GM12878 (cell line): ENCODE data around the gene KCNN3. TPM values are rescaled to one million over a fixed set of nuclear protein-coding genes. Genes with fewer than 3 reads are reported as not detected.
A peak's percentile ranks its signal among the peaks of the same experiment; 100 is the strongest.

ENCODE experiments used
- ATAC-seq: fragments of 200-7000 bp; cut with Tn5 transposase; 3 replicates; pipeline ENCODE4 v1.9.1; 2020; ENCODE audit warnings: mild to moderate bottlenecking, moderate library complexity
- Bru-seq: library from RNA; stranded (reverse); fragments of 400-500 nt; gene quantifications from one replicate; lab custom pipeline; 2021; lab: Mats Ljungman, UMichigan
- BruChase-seq, 2 experiments: library from RNA; stranded (reverse); fragments of 400-500 nt; gene quantifications; one replicate each; lab custom pipeline; 2021; lab: Mats Ljungman, UMichigan
- BruUV-seq: library from RNA; stranded (reverse); fragments of 400-500 nt; replicated peaks from 2 replicates; lab custom pipeline; 2021; lab: Mats Ljungman, UMichigan
- CTCF ChIA-PET: fragments of 300-600 bp; sonication (Branson Sonifier 250); formaldehyde crosslinking; extraction: SDS; loops from one replicate; lab custom pipeline; 2021; ENCODE audit warnings: inconsistent platforms; lab: Yijun Ruan, JAX
- POLR2A ChIA-PET: fragments of 350-600 bp; formaldehyde crosslinking; extraction: SDS; loops from one replicate; lab custom pipeline; 2021; ENCODE audit warnings: inconsistent platforms; lab: Charles Lee
- RAD21 ChIA-PET: fragments of 300-600 bp; sonication (Branson Sonifier 250); formaldehyde crosslinking; loops from one replicate; lab custom pipeline; 2023; ENCODE audit warnings: antibody characterized with exemption; ENCODE audit not compliant: unreplicated experiment; lab: Charles Lee
- SMC1A ChIA-PET: fragments of 300-600 bp; sonication (Branson Sonifier 250); formaldehyde crosslinking; loops from one replicate; lab custom pipeline; 2023; ENCODE audit not compliant: unreplicated experiment, uncharacterized antibody; lab: Charles Lee
- DNase-seq: peaks from one replicate; pipeline ENCODE4 v3.0.0-alpha.2; 2011; ENCODE audit warnings: low read depth, low spot score
- FAIRE-seq: peaks from 3 replicates; lab custom pipeline; 2011; peaks lifted over from hg19 to GRCh38; lab: Jason Lieb, UNC
- H2AFZ ChIP-seq: 2 replicates; pipeline ENCODE4 v1.6.0; 2011; ENCODE audit warnings: low read depth, low read length, control low read depth; ENCODE audit not compliant: control insufficient read depth
- H3K27ac ChIP-seq: 2 replicates; pipeline ENCODE4 v1.5.1; 2011; ENCODE audit warnings: control low read depth; ENCODE audit not compliant: control insufficient read depth, insufficient read depth
- H3K27me3 ChIP-seq, 2 experiments: replicated peaks in 1 of 2; 2 replicates each; pipeline versions ENCODE4 v1.6.0 to v1.6.1; 2011; ENCODE audit warnings: low read length in 1 of 2; ENCODE audit not compliant: control insufficient read depth in 2 of 2, insufficient read depth in 2 of 2
- H3K36me3 ChIP-seq, 2 experiments: 2 replicates each; pipeline ENCODE4 v1.5.1; 2011; ENCODE audit warnings: low read length in 1 of 2; ENCODE audit not compliant: control insufficient read depth in 2 of 2, insufficient read depth in 2 of 2
- H3K4me1 ChIP-seq: 2 replicates; pipeline ENCODE4 v1.6.1; 2011; ENCODE audit warnings: mild to moderate bottlenecking, low read length, moderate library complexity, mixed read lengths; ENCODE audit not compliant: control insufficient read depth, insufficient read depth
- H3K4me2 ChIP-seq: 2 replicates; pipeline ENCODE4 v1.6.0; 2011; ENCODE audit warnings: control low read depth; ENCODE audit not compliant: control insufficient read depth, insufficient read depth
- H3K4me3 ChIP-seq: fragments of 200-600 bp; sonication (generic); 2 replicates; pipeline ENCODE4 v1.5.1; 2016
- H3K79me2 ChIP-seq: 2 replicates; pipeline ENCODE4 v1.6.0; 2011; ENCODE audit warnings: low read length; ENCODE audit not compliant: control insufficient read depth, insufficient read depth
- H3K9ac ChIP-seq: 2 replicates; pipeline ENCODE4 v1.8.0; 2011; ENCODE audit warnings: low read length, control low read depth, mixed read lengths; ENCODE audit not compliant: control insufficient read depth, insufficient read depth
- H3K9me3 ChIP-seq: replicated peaks from 3 replicates; pipeline ENCODE4 v1.5.1; 2011; ENCODE audit warnings: mild to moderate bottlenecking, low read length; ENCODE audit not compliant: control insufficient read depth, insufficient read depth
- H4K20me1 ChIP-seq: 2 replicates; pipeline ENCODE4 v1.6.0; 2011; ENCODE audit not compliant: control insufficient read depth, insufficient read depth
- CREM ChIP-seq: IDR thresholded peaks from 2 replicates; pipeline ENCODE4 v1.6.1; 2014; ENCODE audit warnings: antibody characterized with exemption, low read depth
- EGR1 ChIP-seq, 2 experiments: IDR thresholded peaks; 1 replicate in 1 of 2; 2 replicates in 1 of 2; pipeline ENCODE4 v1.6.1; 2011 to 2012; ENCODE audit warnings: low read depth in 2 of 2, low read length in 2 of 2, borderline replicate concordance in 1 of 2, mild to moderate bottlenecking in 1 of 2, moderate library complexity in 1 of 2
- POU2F2 ChIP-seq: IDR thresholded peaks from 3 replicates; pipeline ENCODE4 v1.6.1; 2011; ENCODE audit warnings: low read depth, mild to moderate bottlenecking, low read length, borderline replicate concordance
- SREBF1 ChIP-seq: IDR thresholded peaks from 2 replicates; pipeline ENCODE4 v1.6.1; 2012; ENCODE audit warnings: mild to moderate bottlenecking, low read length
- SUPT20H ChIP-seq: IDR thresholded peaks from 2 replicates; pipeline ENCODE4 v1.6.1; 2011; ENCODE audit warnings: low read depth, mild to moderate bottlenecking, low read length, moderate library complexity, borderline replicate concordance; ENCODE audit not compliant: control insufficient read depth
- WGBS: methylation state at CpG from one replicate; pipeline ENCODE4 v1.1.6; 2016; ENCODE audit warnings: low lambda C conversion rate; ENCODE audit not compliant: insufficient replicate concordance, insufficient coverage; ENCODE audit errors: missing lambda C conversion rate; 5-methylcytosine and 5-hydroxymethylcytosine counted together
- in situ Hi-C: fragments of 300-500 bp; cut with MboI; formaldehyde crosslinking; loops from 9 replicates; pipeline ENCODE4 v1.14.3; 2018; ENCODE audit warnings: mixed read lengths
- intact Hi-C: fragments of 100-400 bp; cut with micrococcal nuclease; formaldehyde crosslinking; loops from one replicate; pipeline ENCODE4 v1.14.2; 2022; ENCODE audit not compliant: unreplicated experiment
- long read RNA-seq, 2 experiments: library from polyadenylated mRNA; unstranded; transcript quantifications; one replicate each; pipeline ENCODE4 v2.0.0, GENCODE V29; 2019 to 2020
- polyA minus RNA-seq, 3 experiments: library from RNA; depleted of rRNA, polyadenylated mRNA; stranded (reverse); fragments of >200 nt; gene quantifications; 2 replicates each; pipeline ENCODE4 v1.2.3, GENCODE V29; 2011
- polyA plus RNA-seq, 11 experiments: library from polyadenylated mRNA; depleted of rRNA in 4 of 11; unstranded in 6 of 11; stranded (reverse) in 5 of 11; fragments of >200 nt; fragmentation: Nextera tagmentation in 4 of 11; fragmentation: Illumina TruSeq in 1 of 11; extraction: Ambion mirVana in 4 of 11; extraction: Trizol in 1 of 11; gene quantifications; 1 replicate in 1 of 11; 2 replicates in 10 of 11; pipeline versions ENCODE4 v1.2.1 to v1.2.3, GENCODE V29; 2011 to 2016; ENCODE audit warnings: inconsistent platforms in 2 of 11, missing spikeins in 2 of 11, low read depth in 1 of 11
- total RNA-seq, 4 experiments: library from RNA; depleted of rRNA in 3 of 4; stranded (reverse); fragments of >200 nt in 3 of 4; fragmentation: Illumina TruSeq in 1 of 4; extraction: Trizol in 1 of 4; gene quantifications; 2 replicates each; pipeline versions ENCODE4 v1.2.1 to v1.2.3, GENCODE V29; 2013 to 2021
- TF ChIP-seq, protein P1 (sequence below): fragments of 450-650 bp; IDR thresholded peaks from 2 replicates; pipeline ENCODE4 v1.6.1; 2017; ENCODE audit warnings: mild to moderate bottlenecking, moderate library complexity
- TF ChIP-seq, protein P2 (sequence below): fragments of 450-650 bp; IDR thresholded peaks from 2 replicates; pipeline ENCODE4 v1.6.1; 2016; ENCODE audit warnings: mild to moderate bottlenecking
- TF ChIP-seq, protein P3 (sequence below): fragments of 450-650 bp; IDR thresholded peaks from 2 replicates; pipeline ENCODE4 v1.6.1; 2017; ENCODE audit warnings: mild to moderate bottlenecking, moderate library complexity

KCNN3 gene
- total RNA-seq (2013; cell fraction: nucleolus; rRNA removed), result 53.8 and 54.8 TPM in 2 replicates
- total RNA-seq (2014; rRNA removed) (13.2 and 15.8 TPM in 2 replicates), total RNA-seq (2014; rRNA removed; fragmentation: Illumina TruSeq; extraction: Trizol) (9.9 and 11.8 TPM in 2 replicates), total RNA-seq (2021) (15.3 and 17.3 TPM in 2 replicates), polyA plus RNA-seq (2011; rRNA removed) (13.5 and 17.4 TPM in 2 replicates), polyA plus RNA-seq (2014; fragmentation: Illumina TruSeq; extraction: Trizol) (10.9 and 14.1 TPM in 2 replicates), polyA plus RNA-seq (2014; fragmentation: Nextera tagmentation; extraction: Ambion mirVana) (1 to 10 TPM; 3.5 to 6.4 TPM), polyA plus RNA-seq (2014; rRNA removed) (13.6 and 13.8 TPM in 2 replicates), polyA plus RNA-seq (2016; fragmentation: Nextera tagmentation; extraction: Ambion mirVana) (10 to 100 TPM; 25.8 to 26.4 TPM), polyA minus RNA-seq (2011; rRNA and poly(A)+ RNA removed) (59.0 and 61.8 TPM in 2 replicates), Bru-seq, nascent RNA (percentile 80 among the genes with signal in this experiment), BruChase-seq, experiment 1, labeled RNA remaining after a 6-hour chase (percentile 80 among the genes with signal in this experiment), BruChase-seq, experiment 2, labeled RNA remaining after a 2-hour chase (percentile 75 among the genes with signal in this experiment)
- polyA plus RNA-seq (2011; ENCODE audit: low read depth), result 9.5 TPM
- polyA plus RNA-seq (2011; cell fraction: cytosol; rRNA removed), result 24.6 and 29.9 TPM in 2 replicates
- 21.5 and 27.0 TPM in 2 replicates for polyA plus RNA-seq (2011; cell fraction: nucleus; rRNA removed)
- 13.6 and 19.7 TPM in 2 replicates for polyA plus RNA-seq (2012)
- 11.6 and 12.3 TPM in 2 replicates for polyA minus RNA-seq (2011; cell fraction: cytosol; rRNA and poly(A)+ RNA removed)
- 16.3 and 26.8 TPM in 2 replicates for polyA minus RNA-seq (2011; cell fraction: nucleus; rRNA and poly(A)+ RNA removed)
- long read RNA-seq, experiment 1, full-length matches to known transcripts, result 8 of 15 reads
- long read RNA-seq, experiment 1, partial matches to known transcripts, result 2 of 15 reads
- long read RNA-seq, experiment 1, other reads (novel, unspliced or antisense), result 5 of 15 reads
- long read RNA-seq, experiment 2, transcript KCNN3-203 (8 exons, 1,962 nt), result major isoform, 12 of 55 reads
- long read RNA-seq, experiment 2, partial matches to known transcripts, result 5 of 55 reads
- long read RNA-seq, experiment 2, other reads (novel, unspliced or antisense), result 38 of 55 reads

GRCh38 chr1:154870115-154870571 is at the start of gene KCNN3:
Gene KCNN3 (minus strand): TSS chr1:154870281. CDS start chr1:154869964, 317 bp downstream.
- Histone ChIP-seq H2AFZ (peak within 1 kb of the TSS; percentile 70), H3K9ac (peak within 1 kb of the TSS; percentile 59), H3K9me3 (no peaks in the 10 kb centered on the region; the same call in 2 of the 3 replicates), H3K27ac (peak within 1 kb of the TSS; percentile 46), H4K20me1 (no peaks in the 10 kb centered on the region), H3K36me3 (no peaks in the 10 kb centered on the region), H3K79me2 (peaks cover 35% of the 10 kb centered on the region), H3K4me2 (peak within 1 kb of the TSS; percentile 99), H3K4me1 (peaks cover 58% of the 10 kb centered on the region), H3K27me3 (no peaks in the 10 kb centered on the region), H3K4me3 (peak within 1 kb of the TSS; percentile 88)
- peak; percentile 82 for DNase-seq
- intact Hi-C loops, result no loop called here
- ATAC-seq, result peak; percentile 89
- under 1% methylated on average over 17 of the region's 17 CpGs for WGBS
- POLR2A ChIA-PET, result interaction anchor here (0.7 to 11.9 kb wide), 15 partner anchors 8 to 261 kb away, joined by 3 to 204 read pairs (median 7); partner anchors contain the start of genes CKS1B, PBXIP1 and PMVK
- peak; percentile 98 for FAIRE-seq
- BruUV-seq, result no TSS peak
- CTCF ChIA-PET, result interaction anchor here (0.6 to 6.2 kb wide), 15 partner anchors 7 to 221 kb away, joined by 3 to 35 read pairs (median 6); no protein-coding TSS in a partner anchor
- SMC1A ChIA-PET, result interaction anchor here (0.7 to 7.8 kb wide), 20 partner anchors 8 to 310 kb away, joined by 3 to 101 read pairs (median 4); partner anchors contain the start of gene PMVK
- RAD21 ChIA-PET, result interaction anchor here (0.5 to 15.4 kb wide), 30 partner anchors 8 to 650 kb away, joined by 3 to 254 read pairs (median 4); partner anchors contain the start of genes CKS1B, PBXIP1 and UBAP2L
- in situ Hi-C loops, result no loop called here
- TF ChIP-seq SREBF1, result 0 out of 2 replicates have a peak, but pooled peaks have one; percentile 31
- TF ChIP-seq, protein P1, sequence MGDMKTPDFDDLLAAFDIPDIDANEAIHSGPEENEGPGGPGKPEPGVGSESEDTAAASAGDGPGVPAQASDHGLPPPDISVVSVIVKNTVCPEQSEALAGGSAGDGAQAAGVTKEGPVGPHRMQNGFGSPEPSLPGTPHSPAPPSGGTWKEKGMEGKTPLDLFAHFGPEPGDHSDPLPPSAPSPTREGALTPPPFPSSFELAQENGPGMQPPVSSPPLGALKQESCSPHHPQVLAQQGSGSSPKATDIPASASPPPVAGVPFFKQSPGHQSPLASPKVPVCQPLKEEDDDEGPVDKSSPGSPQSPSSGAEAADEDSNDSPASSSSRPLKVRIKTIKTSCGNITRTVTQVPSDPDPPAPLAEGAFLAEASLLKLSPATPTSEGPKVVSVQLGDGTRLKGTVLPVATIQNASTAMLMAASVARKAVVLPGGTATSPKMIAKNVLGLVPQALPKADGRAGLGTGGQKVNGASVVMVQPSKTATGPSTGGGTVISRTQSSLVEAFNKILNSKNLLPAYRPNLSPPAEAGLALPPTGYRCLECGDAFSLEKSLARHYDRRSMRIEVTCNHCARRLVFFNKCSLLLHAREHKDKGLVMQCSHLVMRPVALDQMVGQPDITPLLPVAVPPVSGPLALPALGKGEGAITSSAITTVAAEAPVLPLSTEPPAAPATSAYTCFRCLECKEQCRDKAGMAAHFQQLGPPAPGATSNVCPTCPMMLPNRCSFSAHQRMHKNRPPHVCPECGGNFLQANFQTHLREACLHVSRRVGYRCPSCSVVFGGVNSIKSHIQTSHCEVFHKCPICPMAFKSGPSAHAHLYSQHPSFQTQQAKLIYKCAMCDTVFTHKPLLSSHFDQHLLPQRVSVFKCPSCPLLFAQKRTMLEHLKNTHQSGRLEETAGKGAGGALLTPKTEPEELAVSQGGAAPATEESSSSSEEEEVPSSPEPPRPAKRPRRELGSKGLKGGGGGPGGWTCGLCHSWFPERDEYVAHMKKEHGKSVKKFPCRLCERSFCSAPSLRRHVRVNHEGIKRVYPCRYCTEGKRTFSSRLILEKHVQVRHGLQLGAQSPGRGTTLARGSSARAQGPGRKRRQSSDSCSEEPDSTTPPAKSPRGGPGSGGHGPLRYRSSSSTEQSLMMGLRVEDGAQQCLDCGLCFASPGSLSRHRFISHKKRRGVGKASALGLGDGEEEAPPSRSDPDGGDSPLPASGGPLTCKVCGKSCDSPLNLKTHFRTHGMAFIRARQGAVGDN, result no peak
- peak; percentile 70 for TF ChIP-seq CREM
- no peak for TF ChIP-seq EGR1 (IDR thresholded peaks at IDR 0.05; ENCODE audit: borderline replicate concordance in 1 of 2, low read depth in 2 of 2, low read length in 2 of 2)
- TF ChIP-seq, protein P2, sequence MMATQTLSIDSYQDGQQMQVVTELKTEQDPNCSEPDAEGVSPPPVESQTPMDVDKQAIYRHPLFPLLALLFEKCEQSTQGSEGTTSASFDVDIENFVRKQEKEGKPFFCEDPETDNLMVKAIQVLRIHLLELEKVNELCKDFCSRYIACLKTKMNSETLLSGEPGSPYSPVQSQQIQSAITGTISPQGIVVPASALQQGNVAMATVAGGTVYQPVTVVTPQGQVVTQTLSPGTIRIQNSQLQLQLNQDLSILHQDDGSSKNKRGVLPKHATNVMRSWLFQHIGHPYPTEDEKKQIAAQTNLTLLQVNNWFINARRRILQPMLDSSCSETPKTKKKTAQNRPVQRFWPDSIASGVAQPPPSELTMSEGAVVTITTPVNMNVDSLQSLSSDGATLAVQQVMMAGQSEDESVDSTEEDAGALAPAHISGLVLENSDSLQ, result peak; percentile 31; the same call in 1 of the 2 replicates
- TF ChIP-seq POU2F2, result peak; percentile 47; the same call in 2 of the 3 replicates
- TF ChIP-seq SUPT20H, result no peak
- TF ChIP-seq, protein P3, sequence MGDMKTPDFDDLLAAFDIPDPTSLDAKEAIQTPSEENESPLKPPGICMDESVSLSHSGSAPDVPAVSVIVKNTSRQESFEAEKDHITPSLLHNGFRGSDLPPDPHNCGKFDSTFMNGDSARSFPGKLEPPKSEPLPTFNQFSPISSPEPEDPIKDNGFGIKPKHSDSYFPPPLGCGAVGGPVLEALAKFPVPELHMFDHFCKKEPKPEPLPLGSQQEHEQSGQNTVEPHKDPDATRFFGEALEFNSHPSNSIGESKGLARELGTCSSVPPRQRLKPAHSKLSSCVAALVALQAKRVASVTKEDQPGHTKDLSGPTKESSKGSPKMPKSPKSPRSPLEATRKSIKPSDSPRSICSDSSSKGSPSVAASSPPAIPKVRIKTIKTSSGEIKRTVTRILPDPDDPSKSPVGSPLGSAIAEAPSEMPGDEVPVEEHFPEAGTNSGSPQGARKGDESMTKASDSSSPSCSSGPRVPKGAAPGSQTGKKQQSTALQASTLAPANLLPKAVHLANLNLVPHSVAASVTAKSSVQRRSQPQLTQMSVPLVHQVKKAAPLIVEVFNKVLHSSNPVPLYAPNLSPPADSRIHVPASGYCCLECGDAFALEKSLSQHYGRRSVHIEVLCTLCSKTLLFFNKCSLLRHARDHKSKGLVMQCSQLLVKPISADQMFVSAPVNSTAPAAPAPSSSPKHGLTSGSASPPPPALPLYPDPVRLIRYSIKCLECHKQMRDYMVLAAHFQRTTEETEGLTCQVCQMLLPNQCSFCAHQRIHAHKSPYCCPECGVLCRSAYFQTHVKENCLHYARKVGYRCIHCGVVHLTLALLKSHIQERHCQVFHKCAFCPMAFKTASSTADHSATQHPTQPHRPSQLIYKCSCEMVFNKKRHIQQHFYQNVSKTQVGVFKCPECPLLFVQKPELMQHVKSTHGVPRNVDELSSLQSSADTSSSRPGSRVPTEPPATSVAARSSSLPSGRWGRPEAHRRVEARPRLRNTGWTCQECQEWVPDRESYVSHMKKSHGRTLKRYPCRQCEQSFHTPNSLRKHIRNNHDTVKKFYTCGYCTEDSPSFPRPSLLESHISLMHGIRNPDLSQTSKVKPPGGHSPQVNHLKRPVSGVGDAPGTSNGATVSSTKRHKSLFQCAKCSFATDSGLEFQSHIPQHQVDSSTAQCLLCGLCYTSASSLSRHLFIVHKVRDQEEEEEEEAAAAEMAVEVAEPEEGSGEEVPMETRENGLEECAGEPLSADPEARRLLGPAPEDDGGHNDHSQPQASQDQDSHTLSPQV, result no peak
